Adrenal gland (tissue), 12 donors: ENCODE data around the gene CCDC192. TPM values are rescaled to one million over a fixed set of nuclear protein-coding genes. Genes with fewer than 3 reads are reported as not detected.
"Not testable (repeated sequence)": the region's sequence is repeated elsewhere in the genome, so short reads cannot be mapped to it uniquely, and the experiment has no call there.

Source experiments
- DNase-seq, 7 donors: peaks; one replicate each; pipeline ENCODE4 v3.0.0-alpha.2; 2019 to 2020
- H3K27ac ChIP-seq, 5 donors: fragments of 200-600 bp; sonication (generic) in 4 of 5; 1 replicate in 3 of 5; 2 replicates in 2 of 5; pipeline versions ENCODE4 v1.5.1 to v1.8.0; 2016 to 2020; ENCODE audit warnings: mild to moderate bottlenecking in 1 of 5
- H3K27me3 ChIP-seq: fragments of 200-600 bp; 2 replicates; pipeline ENCODE4 v1.8.0; 2021
- H3K36me3 ChIP-seq, 2 donors: fragments of 200-600 bp; replicated peaks in 1 of 2; 1 replicate in 1 of 2; 2 replicates in 1 of 2; pipeline versions ENCODE4 v1.5.1 to v1.8.0; 2018 to 2022
- H3K4me1 ChIP-seq, 2 donors: fragments of 200-600 bp; replicated peaks in 1 of 2; 1 replicate in 1 of 2; 2 replicates in 1 of 2; pipeline versions ENCODE4 v1.5.1 to v1.8.0; 2018 to 2021
- H3K4me3 ChIP-seq, 4 donors: fragments of 200-600 bp; sonication (generic) in 3 of 4; one replicate each; pipeline ENCODE4 v1.5.1; 2016 to 2018
- H3K9me3 ChIP-seq, 3 donors: fragments of 200-600 bp; sonication (generic) in 1 of 3; replicated peaks in 1 of 3; 1 replicate in 2 of 3; 2 replicates in 1 of 3; pipeline versions ENCODE4 v1.5.1 to v1.8.0; 2016 to 2021
- CTCF ChIP-seq, 6 experiments: fragments of 450-650 bp in 4 of 6; fragments of 200-600 bp in 2 of 6; sonication (generic) in 1 of 6; IDR thresholded peaks; 1 replicate in 5 of 6; 2 replicates in 1 of 6; pipeline versions ENCODE4 v1.5.1 to v1.8.0; 2016 to 2021; ENCODE audit warnings: antibody characterized with exemption in 6 of 6, mild to moderate bottlenecking in 2 of 6, moderate library complexity in 1 of 6
- POLR2A ChIP-seq, 2 donors: fragments of 450-650 bp; IDR thresholded peaks; one replicate each; pipeline ENCODE4 v1.6.1; 2017; ENCODE audit warnings: antibody characterized with exemption in 2 of 2, mild to moderate bottlenecking in 2 of 2, moderate library complexity in 1 of 2
- WGBS, 4 donors: extraction: QIAGEN DNeasy Blood & Tissue Kit in 2 of 4; methylation state at CpG; one replicate each; pipeline versions ENCODE4 v1.1.5 to v1.1.7; 2013 to 2017; 5-methylcytosine and 5-hydroxymethylcytosine counted together
- intact Hi-C, 2 donors: fragments of 100-400 bp; cut with DNase I; formaldehyde crosslinking; loops; one replicate each; pipeline versions ENCODE4 v1.14.1 to v1.15.0; 2022 to 2023
- polyA plus RNA-seq, 3 donors: library from polyadenylated mRNA; stranded (reverse); fragments of 200-250 nt in 2 of 3; fragments of 350-450 nt in 1 of 3; fragmentation: Illumina TruSeq in 1 of 3; extraction: RNeasy Lipid Tissue Mini Kit (QIAGEN cat#74804) in 1 of 3; gene quantifications; one replicate each; pipeline ENCODE4 v1.2.3, GENCODE V29; 2013 to 2014
- total RNA-seq, 9 donors: library from RNA; depleted of rRNA in 4 of 9; stranded (reverse); fragments of >200 nt in 4 of 9; fragments of 120-200 nt in 1 of 9; fragmentation: NEBNext Ultra II Directional in 1 of 9; extraction: Animal tissue kit (Norgen Biotek cat#: 25700) in 1 of 9; gene quantifications; one replicate each; pipeline versions ENCODE4 v1.1.0 to v1.2.4, GENCODE V29; 2013 to 2023
- donor health status: healthy with polysubstance abuse.
- donor health status: Bipolar disorder and iron deficiency.
- donor health status: DM: yes; HTN: yes; CAD: no.
- donor health status: DM: no; HTN: no; CAD: no.
- donor health status: DM: no; HTN: no; CAD: no.
- donor health status: DM: yes; HTN: yes; CAD: no.

The CCDC192 gene
- total and polyA plus RNA-seq, 12 donors, result 0.35 to 0.56 (median 0.46) TPM; not detected in 8

GRCh38 chr5:127739807-127740384 is 36.7 kb downstream of the CCDC192 start:
- H3K36me3 ChIP-seq, result no peaks in the 10 kb centered on the region
- intact Hi-C loops, result loop anchor here in 1 of 2 donors (5.0 kb wide), 1 partner anchor 452 kb away; no protein-coding TSS in a partner anchor
- 74 to 93% (median 86%) methylated on average over 8 to 10 of the region's 10 CpGs for WGBS, 4 donors
- no peak for DNase-seq
- H3K27ac ChIP-seq, result no peak overlapping the region
- H3K4me3 ChIP-seq, result no peak overlapping the region
- no peaks in the 10 kb centered on the region for H3K27me3 ChIP-seq
- H3K9me3 ChIP-seq, result no peaks in the 10 kb centered on the region
- TF ChIP-seq CTCF (IDR thresholded peaks at IDR 0.05) (no peak), POLR2A (IDR thresholded peaks at IDR 0.05) (no peak)
- H3K4me1 ChIP-seq, result no peaks in the 10 kb centered on the region

- intact Hi-C loops, result loop anchor here in 1 of 2 donors (5.0 kb wide), 1 partner anchor 451 kb away; no protein-coding TSS in a partner anchor
- TF ChIP-seq CTCF (IDR thresholded peaks at IDR 0.05) (no peak), POLR2A (IDR thresholded peaks at IDR 0.05) (no peak)
- H3K27me3 ChIP-seq, result no peaks in the 10 kb centered on the region
- no peaks in the 10 kb centered on the region for H3K4me1 ChIP-seq
- H3K27ac ChIP-seq, result no peak overlapping the region
- H3K9me3 ChIP-seq, result no peaks in the 10 kb centered on the region
- no peak overlapping the region for H3K4me3 ChIP-seq
- H3K36me3 ChIP-seq, result no peaks in the 10 kb centered on the region
- DNase-seq, result no peak
Observed at GRCh38 chr5:127741412-127741811, 38.2 kb downstream of the CCDC192 start.

- Histone ChIP-seq H3K9me3 (no peaks in the 10 kb centered on the region), H3K27me3 (no peaks in the 10 kb centered on the region), H3K4me3 (no peak overlapping the region), H3K36me3 (no peaks in the 10 kb centered on the region), H3K4me1 (no peaks in the 10 kb centered on the region), H3K27ac (no peak overlapping the region)
- TF ChIP-seq POLR2A (IDR thresholded peaks at IDR 0.05) (no peak), CTCF (IDR thresholded peaks at IDR 0.05) (no peak)
- no peak for DNase-seq
- intact Hi-C loops, result loop anchor here in 1 of 2 donors (5.0 kb wide), 1 partner anchor 448 kb away; no protein-coding TSS in a partner anchor
Observed at GRCh38 chr5:127744241-127744640, 41.0 kb downstream of the CCDC192 start.

GRCh38 chr5:127746756-127747155 is 43.6 kb downstream of the CCDC192 start:
- Histone ChIP-seq H3K4me3 (no peak overlapping the region), H3K36me3 (no peaks in the 10 kb centered on the region), H3K27ac (no peak overlapping the region), H3K27me3 (no peaks in the 10 kb centered on the region), H3K9me3 (no peaks in the 10 kb centered on the region), H3K4me1 (no peaks in the 10 kb centered on the region)
- intact Hi-C loops, result no loop called here
- TF ChIP-seq CTCF (IDR thresholded peaks at IDR 0.05), result peak in 5 of 6 experiments; percentile 34 to 68 (median 60)
- TF ChIP-seq POLR2A (IDR thresholded peaks at IDR 0.05), result no peak
- no peak for DNase-seq
- 67 to 82% (median 75%) methylated on average over 1 of the region's 1 CpG for WGBS, 4 donors

GRCh38 chr5:127752503-127753265 is 49.5 kb downstream of the CCDC192 start:
- H3K4me3 ChIP-seq, H3K27me3 ChIP-seq, DNase-seq, H3K27ac ChIP-seq, H3K9me3 ChIP-seq, H3K36me3 ChIP-seq, H3K4me1 ChIP-seq: not testable (repeated sequence)
- WGBS, 4 donors, result 85 to 91% (median 88%) methylated on average over 19 to 29 of the region's 32 CpGs
- intact Hi-C loops, result loop anchor here (5.0 to 10.0 kb wide), 2 partner anchors 445 to 452 kb away; no protein-coding TSS in a partner anchor
